LHCN-M2 (cell line): ENCODE data around the gene CRACR2A. TPM values are rescaled to one million over a fixed set of nuclear protein-coding genes. Genes with fewer than 3 reads are reported as not detected.

Experiments
- DNase-seq: peaks from one replicate; pipeline ENCODE4 v3.0.0-alpha.2; 2012; ENCODE audit warnings: low read depth
- total RNA-seq: library from RNA; depleted of rRNA; stranded (reverse); fragments of >200 nt; gene quantifications from 2 replicates; pipeline ENCODE4 v1.2.3, GENCODE V29; 2014

CRACR2A gene
- total RNA-seq, 1 experiment from 2014 or later = 7.0 TPM

DNA sequence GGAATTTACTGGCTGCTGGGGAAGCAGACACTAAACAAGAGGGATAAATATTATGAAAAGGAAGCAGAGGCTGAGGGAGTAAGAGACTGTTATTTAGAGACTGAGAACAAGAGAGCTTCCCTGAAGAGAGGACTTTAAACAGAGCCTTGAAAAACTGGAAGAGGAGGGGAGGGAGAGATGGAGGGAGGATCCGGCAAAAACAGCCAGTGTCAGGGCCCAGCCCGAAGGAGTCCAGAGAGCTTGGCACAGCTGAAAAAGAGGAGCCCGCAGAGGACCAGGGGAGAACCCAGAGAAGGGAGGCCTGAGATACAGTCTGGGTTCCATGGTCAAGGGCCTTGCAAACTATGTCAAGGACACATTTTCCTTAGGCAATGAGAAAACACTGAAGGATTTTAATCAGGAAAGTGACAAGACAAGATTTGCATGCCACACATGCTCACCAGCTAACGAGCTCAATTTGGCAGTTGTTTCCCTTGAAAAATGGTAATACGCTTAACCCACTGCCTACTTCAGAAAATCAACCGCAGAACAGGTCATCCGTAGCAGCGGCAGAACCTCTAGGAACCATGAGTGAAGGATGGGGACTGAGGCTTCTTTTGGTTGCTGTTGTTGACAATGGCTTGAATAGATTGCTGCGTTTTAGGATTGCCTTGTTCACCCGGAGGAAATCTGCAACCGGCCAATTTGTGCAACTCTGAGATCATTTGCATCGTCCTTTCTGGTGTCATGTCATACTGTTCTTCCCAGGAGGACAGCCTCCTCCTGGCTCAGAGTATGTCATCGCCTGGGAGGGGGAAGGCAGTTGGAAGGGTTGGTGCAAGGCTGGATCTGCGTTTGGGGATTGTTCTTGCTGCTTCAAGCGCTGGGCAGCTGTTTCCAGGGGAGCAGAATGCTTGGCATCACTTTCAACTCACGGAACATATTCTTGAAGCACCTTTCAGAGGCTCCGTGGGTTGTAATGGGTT lies 153.7 kb downstream of the CRACR2A start:
- no peak for DNase-seq

- DNase-seq = no peak
Observed at GRCh38 chr12:3597526-3598210, 155.2 kb downstream of the CRACR2A start.

GRCh38 chr12:3596703-3597415 lies 156.1 kb downstream of the CRACR2A start:
- DNase-seq = no peak

DNA sequence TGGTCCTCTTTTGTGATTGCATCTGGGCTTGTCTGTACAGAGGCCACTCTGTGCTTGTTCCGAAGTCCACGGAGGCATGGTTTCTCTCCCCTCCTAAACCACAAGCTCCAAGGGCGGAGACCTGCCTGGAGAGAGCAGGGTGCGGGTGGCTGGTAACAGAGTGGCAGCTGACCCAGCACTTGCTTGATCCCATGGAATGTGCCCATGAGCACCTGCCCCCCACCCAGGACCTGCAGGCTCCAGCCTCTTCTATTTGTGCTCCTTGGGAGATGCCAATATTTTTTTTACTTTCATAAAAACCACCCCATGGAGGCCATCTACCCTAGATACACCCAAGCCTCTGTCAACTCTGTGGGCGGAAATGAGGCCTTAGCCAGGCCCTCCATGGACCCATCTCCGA lies 157.2 kb downstream of the CRACR2A start:
- no peak for DNase-seq

GRCh38 chr12:3594966-3595365 lies 157.9 kb downstream of the CRACR2A start:
- DNase-seq = no peak

DNA sequence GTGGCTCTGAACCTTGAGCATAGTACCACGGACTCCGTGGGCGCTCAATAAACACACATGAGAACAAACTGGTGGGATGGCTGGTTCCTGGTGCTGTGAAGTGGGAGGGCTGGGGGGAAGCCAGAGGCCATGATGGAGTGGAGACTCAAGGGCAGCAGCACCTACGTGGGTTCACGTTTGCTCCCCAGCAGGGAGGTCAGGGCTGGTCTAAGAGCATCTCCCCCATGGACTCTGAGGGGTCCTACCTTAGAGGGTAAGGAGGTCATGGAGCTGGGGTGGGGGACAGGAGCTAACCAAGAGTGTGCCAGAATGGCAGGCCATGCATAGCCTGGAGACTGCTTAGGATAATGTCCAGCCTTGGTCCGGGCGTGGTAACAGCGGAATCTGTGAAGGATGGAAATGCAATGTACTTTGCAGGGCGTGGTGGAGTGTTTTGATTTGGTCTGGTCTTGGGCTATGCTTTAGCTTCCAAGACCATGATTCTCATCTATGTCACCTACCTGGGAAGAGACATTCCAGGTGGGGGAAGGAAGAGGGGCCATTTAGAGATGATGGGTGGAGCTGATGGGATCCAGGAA lies 158.9 kb downstream of the CRACR2A start:
- DNase-seq = no peak

DNA sequence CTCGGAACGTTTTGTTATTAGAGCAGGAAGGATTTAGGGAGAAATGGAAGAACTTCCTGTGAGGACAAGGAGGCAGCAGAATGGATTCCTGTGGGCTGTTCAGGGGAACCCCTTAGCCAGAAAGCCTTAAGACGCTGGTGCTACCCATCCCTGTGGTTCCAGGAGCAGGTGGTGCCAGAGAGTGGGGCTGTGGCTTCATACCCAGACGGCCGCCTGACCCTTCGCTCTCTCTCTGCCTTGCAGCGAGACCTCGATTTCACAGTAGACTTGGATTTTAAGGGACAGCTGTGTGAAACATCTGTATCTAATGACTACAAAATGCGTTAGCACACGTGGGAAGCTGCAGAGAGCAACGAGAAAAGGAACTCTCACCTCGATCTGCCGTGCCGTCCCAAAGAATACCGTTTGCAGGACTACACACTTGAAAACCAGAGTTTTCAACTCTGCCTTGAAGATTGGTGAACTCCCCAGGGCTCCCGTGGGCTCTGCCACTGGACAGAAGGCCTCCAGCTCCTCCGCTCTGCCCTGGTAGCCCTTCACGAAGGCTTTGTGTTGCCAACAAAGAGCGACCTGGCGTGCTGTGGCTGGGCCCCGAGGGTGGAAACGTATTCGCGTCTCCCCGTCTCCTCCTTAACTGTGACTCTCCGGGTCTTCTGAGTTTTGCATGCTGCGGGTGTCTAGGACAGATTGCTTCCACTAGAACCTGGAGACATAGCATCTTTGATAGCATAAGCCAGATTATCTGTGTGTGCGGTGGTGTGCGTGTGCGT lies 159.9 kb downstream of the CRACR2A start:
- DNase-seq = no peak

DNA sequence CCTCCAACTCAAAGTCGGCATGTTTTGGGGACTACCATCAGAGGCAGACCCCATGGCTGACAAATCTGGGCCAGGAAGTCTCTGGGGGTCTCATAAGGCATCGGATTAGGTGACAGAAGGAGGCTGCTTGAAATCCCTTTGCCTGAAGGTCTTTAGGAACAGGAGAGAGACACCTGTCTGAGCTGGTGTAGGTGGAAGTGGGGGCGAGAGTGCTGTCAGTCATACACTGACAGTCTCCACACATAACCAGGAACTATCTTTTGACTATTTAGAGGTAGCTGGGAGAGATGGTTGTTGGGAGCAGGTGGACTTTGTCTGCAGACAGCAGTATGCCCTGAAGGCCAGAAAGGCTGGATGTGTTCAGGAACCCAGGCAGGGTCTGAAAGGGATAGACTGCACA lies 163.2 kb downstream of the CRACR2A start:
- no peak for DNase-seq

DNA sequence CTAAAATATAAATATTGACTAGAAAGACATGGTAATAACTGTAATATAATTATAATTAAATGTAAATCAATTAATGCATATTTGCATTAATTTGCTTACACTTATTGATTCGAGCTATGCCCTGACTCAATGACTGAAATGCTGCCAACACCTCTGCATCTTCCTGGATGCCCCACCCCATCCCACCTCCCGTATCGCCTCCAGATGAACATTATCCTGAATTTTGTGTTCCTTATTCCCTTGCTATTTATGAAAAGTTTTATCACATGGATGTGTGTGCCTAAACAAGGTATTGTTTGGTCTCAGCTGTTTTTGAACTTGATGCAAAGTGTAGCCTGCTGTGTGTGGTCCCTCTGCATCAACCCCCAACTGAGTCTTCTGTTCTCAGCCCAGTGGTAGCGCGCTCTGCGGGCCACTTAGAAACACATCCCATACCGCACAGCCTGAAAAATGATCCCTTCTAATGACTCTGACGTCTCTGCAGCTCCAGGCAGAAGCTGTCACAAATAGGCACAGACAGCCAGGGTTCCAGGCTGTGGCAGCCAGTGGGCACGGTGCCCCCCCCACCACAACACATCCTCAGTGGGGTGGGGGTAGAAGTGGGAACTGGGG lies 165.4 kb downstream of the CRACR2A start:
- no peak for DNase-seq

GRCh38 chr12:3583656-3584334 lies 169.1 kb downstream of the CRACR2A start:
- no peak for DNase-seq

DNA sequence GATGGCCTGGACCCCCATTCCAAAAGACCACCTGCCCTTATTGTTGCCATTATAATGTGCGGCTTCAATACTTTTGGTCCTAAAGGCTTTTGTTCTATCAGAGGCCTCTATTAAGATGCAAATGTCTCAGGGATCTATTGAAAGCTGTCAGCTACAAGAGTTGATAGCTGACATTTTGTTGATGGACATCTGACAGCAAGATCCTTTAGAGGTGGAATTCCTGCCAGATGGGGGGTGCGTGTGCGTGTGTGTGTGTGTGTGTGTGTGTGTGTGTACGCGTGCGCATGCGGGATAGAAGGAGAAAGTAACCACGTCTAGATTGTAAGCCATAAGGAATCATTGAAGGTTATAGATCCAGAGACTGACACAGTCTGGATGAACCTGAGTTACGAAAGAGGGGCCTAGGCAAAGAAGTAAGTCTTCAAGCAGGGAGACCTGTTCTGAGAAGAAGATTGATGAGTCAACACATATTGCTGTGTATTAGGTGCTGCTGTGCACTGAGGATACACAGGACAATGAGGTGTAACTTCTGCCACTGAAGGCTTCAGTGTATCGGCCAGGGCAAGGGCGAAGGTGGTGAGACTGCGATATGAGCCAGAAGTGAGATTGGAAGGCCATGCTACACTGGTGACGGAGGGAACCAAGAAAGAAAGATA lies 172.7 kb downstream of the CRACR2A start:
- DNase-seq = no peak

DNA sequence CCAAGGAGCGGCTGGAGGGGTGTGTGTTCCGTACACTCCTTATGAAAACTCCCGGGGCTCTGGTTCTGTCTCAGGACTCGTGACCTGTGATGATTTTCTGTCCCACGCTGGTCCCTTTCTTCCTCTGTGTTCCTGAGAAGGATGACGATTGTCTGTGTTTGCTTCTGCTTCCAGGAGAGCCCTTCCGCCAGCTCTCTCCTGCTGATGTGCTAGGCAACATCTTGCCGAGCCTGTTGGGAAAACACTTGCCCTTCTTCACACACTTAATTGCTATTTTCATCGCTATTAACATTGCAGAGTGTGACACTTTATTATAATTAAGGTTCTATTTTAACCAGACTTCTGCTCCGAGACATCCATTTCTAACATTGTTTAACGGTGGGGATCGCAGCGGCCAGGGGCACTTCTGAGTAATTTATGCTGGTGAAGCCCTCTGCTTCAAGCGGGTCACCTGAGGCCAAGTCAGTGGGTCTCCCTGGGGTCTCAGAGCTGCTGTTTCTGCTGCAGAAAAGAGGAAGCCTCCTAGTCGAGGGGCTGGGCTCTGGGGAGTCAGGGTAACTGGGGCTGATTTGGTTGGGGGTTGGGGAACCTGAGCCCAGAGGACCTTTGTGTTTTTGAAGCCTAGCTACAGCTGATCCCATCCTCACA lies 173.3 kb downstream of the CRACR2A start:
- no peak for DNase-seq

DNA sequence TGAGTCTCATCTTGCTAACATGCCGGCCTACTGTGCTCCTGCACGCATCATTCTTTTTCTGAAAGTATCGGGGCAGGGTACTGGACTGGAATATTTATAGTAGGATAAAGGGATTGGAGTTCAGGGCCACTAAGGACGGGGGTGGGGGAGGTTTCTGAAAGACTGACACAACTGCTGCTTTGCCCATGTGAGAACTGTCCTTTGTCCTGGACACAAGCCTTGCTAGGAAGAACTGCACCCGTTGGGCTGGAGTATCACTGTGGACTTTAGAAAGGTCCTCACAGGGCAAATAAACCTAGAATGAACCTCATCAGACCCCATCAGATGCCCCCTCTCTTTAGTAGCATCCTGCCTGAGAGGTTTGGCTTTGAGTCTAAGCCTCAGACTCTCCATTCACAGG lies 174.4 kb downstream of the CRACR2A start:
- DNase-seq = no peak

- no peak for DNase-seq
Observed at GRCh38 chr12:3576891-3577290, 176.0 kb downstream of the CRACR2A start.

- no peak for DNase-seq
Observed at GRCh38 chr12:3574986-3575385, 177.9 kb downstream of the CRACR2A start.

- DNase-seq = no peak
Observed at GRCh38 chr12:3572560-3572959, 180.3 kb downstream of the CRACR2A start.

DNA sequence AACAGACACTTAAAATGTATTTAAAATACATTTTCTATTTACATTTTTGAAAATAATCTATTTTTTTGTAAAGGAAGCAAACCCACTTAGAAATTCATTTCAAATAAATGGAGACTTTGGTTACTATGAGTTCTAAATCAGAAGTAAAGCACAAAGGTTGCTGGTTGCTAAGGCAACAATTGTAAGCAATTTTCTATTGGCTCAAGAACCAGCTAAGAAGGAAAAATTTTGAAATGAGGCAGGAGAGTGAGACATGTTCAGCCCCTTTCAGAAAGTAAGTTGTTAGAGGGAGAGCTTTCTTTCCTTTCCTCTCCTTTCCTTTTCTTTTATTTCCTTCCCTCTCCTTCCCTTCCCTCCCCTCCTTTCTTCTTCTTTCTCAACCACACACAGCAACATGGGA lies 181.2 kb downstream of the CRACR2A start:
- DNase-seq = no peak

- no peak for DNase-seq
Observed at GRCh38 chr12:3571323-3571722, 181.6 kb downstream of the CRACR2A start.

DNA sequence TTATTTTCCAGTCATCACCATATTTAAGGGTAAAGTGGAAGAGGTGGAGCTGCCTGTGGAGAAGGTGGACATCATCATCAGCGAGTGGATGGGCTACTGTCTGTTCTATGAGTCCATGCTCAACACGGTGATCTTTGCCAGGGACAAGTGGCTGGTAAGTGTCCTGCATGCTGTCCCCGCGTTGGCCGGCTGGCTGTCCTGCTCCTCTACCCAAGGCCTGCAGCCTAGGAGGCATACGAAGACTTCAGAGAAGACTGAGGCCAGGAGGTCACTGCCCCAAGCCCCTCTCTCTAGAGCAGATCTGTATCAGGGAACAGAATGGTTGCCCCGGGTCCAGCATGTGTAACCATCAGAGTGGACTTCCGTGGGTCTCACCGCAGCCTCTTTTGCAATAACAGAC lies 184.2 kb downstream of the CRACR2A start:
- no peak for DNase-seq
